ENCODE results near the gene SYT13.

SYT13 gene

GRCh38 chr11:45319077-45319476 is 32.9 kb upstream of the SYT13 start:
- no peaks in the 10 kb centered on the region for H3K36me3 ChIP-seq (ENCODE audit: insufficient read depth, low read length)
- peaks cover 9% of the 10 kb centered on the region for H3K27me3 ChIP-seq (ENCODE audit: insufficient read depth, low read length, poor library complexity)
- H3K4me1 ChIP-seq (ENCODE audit: insufficient read depth, low read length) = no peaks in the 10 kb centered on the region
- H3K79me2 ChIP-seq (ENCODE audit: insufficient read depth, low read length) = no peaks in the 10 kb centered on the region
- H2AFZ ChIP-seq (ENCODE audit: low read depth, low read length) = no peak overlapping the region
- no peaks in the 10 kb centered on the region for H4K20me1 ChIP-seq (ENCODE audit: insufficient read depth, low read length)
- TF ChIP-seq, protein P1, sequence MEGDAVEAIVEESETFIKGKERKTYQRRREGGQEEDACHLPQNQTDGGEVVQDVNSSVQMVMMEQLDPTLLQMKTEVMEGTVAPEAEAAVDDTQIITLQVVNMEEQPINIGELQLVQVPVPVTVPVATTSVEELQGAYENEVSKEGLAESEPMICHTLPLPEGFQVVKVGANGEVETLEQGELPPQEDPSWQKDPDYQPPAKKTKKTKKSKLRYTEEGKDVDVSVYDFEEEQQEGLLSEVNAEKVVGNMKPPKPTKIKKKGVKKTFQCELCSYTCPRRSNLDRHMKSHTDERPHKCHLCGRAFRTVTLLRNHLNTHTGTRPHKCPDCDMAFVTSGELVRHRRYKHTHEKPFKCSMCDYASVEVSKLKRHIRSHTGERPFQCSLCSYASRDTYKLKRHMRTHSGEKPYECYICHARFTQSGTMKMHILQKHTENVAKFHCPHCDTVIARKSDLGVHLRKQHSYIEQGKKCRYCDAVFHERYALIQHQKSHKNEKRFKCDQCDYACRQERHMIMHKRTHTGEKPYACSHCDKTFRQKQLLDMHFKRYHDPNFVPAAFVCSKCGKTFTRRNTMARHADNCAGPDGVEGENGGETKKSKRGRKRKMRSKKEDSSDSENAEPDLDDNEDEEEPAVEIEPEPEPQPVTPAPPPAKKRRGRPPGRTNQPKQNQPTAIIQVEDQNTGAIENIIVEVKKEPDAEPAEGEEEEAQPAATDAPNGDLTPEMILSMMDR (IDR thresholded peaks at IDR 0.05; ENCODE audit: borderline replicate concordance, extremely low read depth, low read length, poor library complexity, severe bottlenecking) = no peak
- TF ChIP-seq EZH2 (IDR thresholded peaks at IDR 0.05; ENCODE audit: borderline replicate concordance, low read depth, low read length, severe bottlenecking) = no peak
- no peak for ATAC-seq (ENCODE audit: insufficient read depth, low read depth)
- no peak overlapping the region for H3K9ac ChIP-seq (ENCODE audit: low read depth, low read length)
- DNase-seq = no peak
- no peak overlapping the region for H3K27ac ChIP-seq (ENCODE audit: low read length)
- H3K9me3 ChIP-seq (ENCODE audit: insufficient read depth, low read length, severe bottlenecking) = no peaks in the 10 kb centered on the region
- H3K4me2 ChIP-seq (ENCODE audit: insufficient read depth, low read length) = no peak overlapping the region
- no peak overlapping the region for H3K4me3 ChIP-seq (ENCODE audit: low read depth in 1 of 2, low read length in 2 of 2)

GRCh38 chr11:45318516-45318915 is 32.4 kb upstream of the SYT13 start:
- Histone ChIP-seq H3K9ac (ENCODE audit: low read depth, low read length) (no peak overlapping the region), H3K79me2 (ENCODE audit: insufficient read depth, low read length) (no peaks in the 10 kb centered on the region), H3K4me3 (ENCODE audit: low read depth in 1 of 2, low read length in 2 of 2) (no peak overlapping the region), H3K4me1 (ENCODE audit: insufficient read depth, low read length) (no peaks in the 10 kb centered on the region), H3K36me3 (ENCODE audit: insufficient read depth, low read length) (no peaks in the 10 kb centered on the region), H3K9me3 (ENCODE audit: insufficient read depth, low read length, severe bottlenecking) (no peaks in the 10 kb centered on the region), H3K27me3 (ENCODE audit: insufficient read depth, low read length, poor library complexity) (peaks cover 5% of the 10 kb centered on the region), H3K4me2 (ENCODE audit: insufficient read depth, low read length) (no peak overlapping the region), H4K20me1 (ENCODE audit: insufficient read depth, low read length) (no peaks in the 10 kb centered on the region), H3K27ac (ENCODE audit: low read length) (no peak overlapping the region), H2AFZ (ENCODE audit: low read depth, low read length) (no peak overlapping the region)
- ATAC-seq (ENCODE audit: insufficient read depth, low read depth) (no peak), DNase-seq (no peak)
- TF ChIP-seq EZH2 (IDR thresholded peaks at IDR 0.05; ENCODE audit: borderline replicate concordance, low read depth, low read length, severe bottlenecking) = no peak
- TF ChIP-seq, protein P1 (IDR thresholded peaks at IDR 0.05; ENCODE audit: borderline replicate concordance, extremely low read depth, low read length, poor library complexity, severe bottlenecking) = no peak

DNA sequence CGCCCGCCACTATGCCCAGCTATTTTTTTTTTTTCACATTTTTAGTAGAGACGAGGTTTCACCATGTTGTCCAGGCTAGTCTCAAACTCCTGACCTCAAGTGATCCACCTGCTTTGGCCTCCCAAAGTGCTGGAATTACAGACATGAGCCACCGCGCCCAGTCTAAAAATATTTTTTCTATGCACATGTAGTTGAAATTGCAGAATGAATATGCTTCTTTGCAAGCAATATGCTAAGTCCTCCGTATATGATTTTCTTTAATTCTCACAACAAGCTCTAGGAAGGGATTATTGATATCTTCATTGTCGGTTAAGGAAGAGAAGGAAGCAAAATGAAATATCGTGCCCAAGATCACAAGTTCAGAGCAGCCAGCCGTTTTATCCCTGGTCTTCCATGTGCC is 30.1 kb upstream of the SYT13 start:
- TF ChIP-seq, protein P1 (IDR thresholded peaks at IDR 0.05; ENCODE audit: borderline replicate concordance, extremely low read depth, low read length, poor library complexity, severe bottlenecking) = no peak
- no peak for TF ChIP-seq EZH2 (IDR thresholded peaks at IDR 0.05; ENCODE audit: borderline replicate concordance, low read depth, low read length, severe bottlenecking)
- Histone ChIP-seq H3K27me3 (ENCODE audit: insufficient read depth, low read length, poor library complexity) (peaks cover 3% of the 10 kb centered on the region), H3K36me3 (ENCODE audit: insufficient read depth, low read length) (no peaks in the 10 kb centered on the region), H3K79me2 (ENCODE audit: insufficient read depth, low read length) (no peaks in the 10 kb centered on the region), H3K4me2 (ENCODE audit: insufficient read depth, low read length) (no peak overlapping the region), H2AFZ (ENCODE audit: low read depth, low read length) (no peak overlapping the region), H3K9me3 (ENCODE audit: insufficient read depth, low read length, severe bottlenecking) (no peaks in the 10 kb centered on the region), H3K4me3 (ENCODE audit: low read depth in 1 of 2, low read length in 2 of 2) (no peak overlapping the region), H4K20me1 (ENCODE audit: insufficient read depth, low read length) (no peaks in the 10 kb centered on the region), H3K9ac (ENCODE audit: low read depth, low read length) (no peak overlapping the region), H3K27ac (ENCODE audit: low read length) (no peak overlapping the region), H3K4me1 (ENCODE audit: insufficient read depth, low read length) (no peaks in the 10 kb centered on the region)
- ATAC-seq (ENCODE audit: insufficient read depth, low read depth) (no peak), DNase-seq (no peak)

DNA sequence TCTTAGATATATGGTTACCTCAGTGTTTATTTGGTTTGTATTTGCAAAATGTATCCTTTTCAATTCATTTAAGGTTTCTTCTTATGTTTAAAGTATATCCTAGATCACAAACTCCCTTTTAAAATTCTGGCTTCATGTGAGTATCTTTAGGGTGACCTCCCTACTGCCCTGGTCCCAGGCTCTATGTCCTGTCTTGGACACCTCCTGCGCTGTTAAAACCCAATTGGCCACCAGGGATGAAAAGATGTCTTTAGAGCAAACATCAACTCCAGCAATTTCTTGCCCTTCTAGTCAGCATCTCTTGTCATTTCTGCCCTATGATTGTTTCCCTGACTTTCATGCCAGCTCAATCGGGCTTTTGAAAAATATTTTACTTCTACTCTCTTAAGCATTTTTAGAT is 28.8 kb upstream of the SYT13 start:
- H3K9ac ChIP-seq (ENCODE audit: low read depth, low read length) = no peak overlapping the region
- no peaks in the 10 kb centered on the region for H4K20me1 ChIP-seq (ENCODE audit: insufficient read depth, low read length)
- DNase-seq = no peak
- H3K4me2 ChIP-seq (ENCODE audit: insufficient read depth, low read length) = no peak overlapping the region
- H3K36me3 ChIP-seq (ENCODE audit: insufficient read depth, low read length) = no peaks in the 10 kb centered on the region
- no peak overlapping the region for H2AFZ ChIP-seq (ENCODE audit: low read depth, low read length)
- H3K79me2 ChIP-seq (ENCODE audit: insufficient read depth, low read length) = no peaks in the 10 kb centered on the region
- no peak overlapping the region for H3K27ac ChIP-seq (ENCODE audit: low read length)
- peaks cover 3% of the 10 kb centered on the region for H3K27me3 ChIP-seq (ENCODE audit: insufficient read depth, low read length, poor library complexity)
- no peak for ATAC-seq (ENCODE audit: insufficient read depth, low read depth)
- H3K9me3 ChIP-seq (ENCODE audit: insufficient read depth, low read length, severe bottlenecking) = no peaks in the 10 kb centered on the region
- TF ChIP-seq, protein P1 (IDR thresholded peaks at IDR 0.05; ENCODE audit: borderline replicate concordance, extremely low read depth, low read length, poor library complexity, severe bottlenecking) = no peak
- TF ChIP-seq EZH2 (IDR thresholded peaks at IDR 0.05; ENCODE audit: borderline replicate concordance, low read depth, low read length, severe bottlenecking) = no peak
- no peak overlapping the region for H3K4me3 ChIP-seq (ENCODE audit: low read depth in 1 of 2, low read length in 2 of 2)
- H3K4me1 ChIP-seq (ENCODE audit: insufficient read depth, low read length) = no peaks in the 10 kb centered on the region

Data from DND-41 (cell line).